ENCODE measurements around the gene EIF5A.

DNA sequence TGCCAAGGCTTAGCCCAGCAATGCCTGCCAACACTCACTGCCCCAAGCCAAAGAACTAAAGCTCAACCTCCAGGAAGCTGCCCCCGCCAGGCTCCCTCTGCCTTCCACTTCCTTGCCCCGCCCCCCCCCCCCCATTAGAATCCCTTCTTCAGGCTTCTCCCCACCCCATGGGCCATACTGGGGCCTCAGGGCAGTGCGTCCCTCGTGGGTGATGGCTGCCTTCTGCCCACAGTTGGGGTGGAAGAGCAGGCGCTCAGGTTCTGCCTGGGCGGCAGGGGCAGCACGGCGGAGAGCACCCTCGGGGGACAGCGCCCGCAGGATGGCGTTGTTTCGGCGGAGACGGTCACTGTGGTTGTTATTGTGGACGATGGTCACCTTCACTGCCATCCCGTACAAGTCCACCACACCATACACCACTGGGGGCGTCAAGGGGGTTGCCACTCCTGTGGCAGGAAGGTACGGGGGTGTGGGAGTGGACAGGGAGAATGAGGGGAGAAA is 17.7 kb downstream of the EIF5A start:
- TF ChIP-seq, protein P1, sequence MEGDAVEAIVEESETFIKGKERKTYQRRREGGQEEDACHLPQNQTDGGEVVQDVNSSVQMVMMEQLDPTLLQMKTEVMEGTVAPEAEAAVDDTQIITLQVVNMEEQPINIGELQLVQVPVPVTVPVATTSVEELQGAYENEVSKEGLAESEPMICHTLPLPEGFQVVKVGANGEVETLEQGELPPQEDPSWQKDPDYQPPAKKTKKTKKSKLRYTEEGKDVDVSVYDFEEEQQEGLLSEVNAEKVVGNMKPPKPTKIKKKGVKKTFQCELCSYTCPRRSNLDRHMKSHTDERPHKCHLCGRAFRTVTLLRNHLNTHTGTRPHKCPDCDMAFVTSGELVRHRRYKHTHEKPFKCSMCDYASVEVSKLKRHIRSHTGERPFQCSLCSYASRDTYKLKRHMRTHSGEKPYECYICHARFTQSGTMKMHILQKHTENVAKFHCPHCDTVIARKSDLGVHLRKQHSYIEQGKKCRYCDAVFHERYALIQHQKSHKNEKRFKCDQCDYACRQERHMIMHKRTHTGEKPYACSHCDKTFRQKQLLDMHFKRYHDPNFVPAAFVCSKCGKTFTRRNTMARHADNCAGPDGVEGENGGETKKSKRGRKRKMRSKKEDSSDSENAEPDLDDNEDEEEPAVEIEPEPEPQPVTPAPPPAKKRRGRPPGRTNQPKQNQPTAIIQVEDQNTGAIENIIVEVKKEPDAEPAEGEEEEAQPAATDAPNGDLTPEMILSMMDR (IDR thresholded peaks at IDR 0.05) = no peak
- no peak for TF ChIP-seq EP300 (IDR thresholded peaks at IDR 0.05)
